HTERT RPE-1 (cell line): ENCODE measurements around the gene NCAPD3.

Experiments used
- in situ Hi-C: fragments of 300-500 bp; cut with MboI; formaldehyde crosslinking; loops from 4 replicates; pipeline ENCODE4 v1.14.3; 2020; ENCODE audit warnings: low sequenced_read_pairs

NCAPD3 gene

DNA sequence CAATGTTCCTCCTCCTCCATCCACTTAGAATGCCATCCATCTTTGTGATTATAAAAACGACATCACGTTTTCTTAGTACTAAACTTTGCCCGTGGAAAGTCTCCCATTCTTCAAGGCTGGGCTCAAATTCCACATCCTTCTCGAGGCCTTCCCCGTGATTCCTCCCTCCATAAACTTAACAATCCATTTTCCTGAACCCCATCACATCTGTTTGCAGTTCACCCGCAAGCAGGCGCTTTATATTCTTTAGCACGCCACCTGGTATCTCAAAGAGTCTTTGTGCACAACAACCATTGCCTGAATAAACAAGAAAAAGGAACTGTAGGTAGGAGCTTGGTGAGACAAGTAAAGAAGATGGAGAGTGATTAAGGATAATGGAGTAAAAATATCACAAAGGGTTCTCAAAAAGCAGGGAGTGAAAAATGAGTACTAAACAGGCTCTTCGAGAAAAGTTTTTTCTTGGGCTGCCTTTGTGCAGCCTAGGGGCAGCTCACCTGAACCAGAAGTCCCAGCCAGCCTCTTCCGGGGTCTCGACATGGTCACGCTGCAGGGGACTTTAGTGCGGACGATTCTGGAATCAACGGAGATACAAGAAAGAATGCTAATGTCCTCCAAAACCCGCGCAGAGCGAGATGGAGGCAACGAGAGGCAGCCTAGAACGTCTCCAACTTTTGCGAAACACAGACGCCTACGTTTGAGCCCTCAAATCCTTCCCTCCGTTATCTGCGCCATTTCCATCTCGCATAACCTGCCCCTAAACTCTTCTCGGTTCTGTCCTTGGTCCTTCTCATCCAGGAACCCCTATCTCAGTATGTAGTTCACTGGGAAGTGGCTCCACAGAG, 28.8 kb upstream of the NCAPD3 start:
- in situ Hi-C loops: no loop called here

DNA sequence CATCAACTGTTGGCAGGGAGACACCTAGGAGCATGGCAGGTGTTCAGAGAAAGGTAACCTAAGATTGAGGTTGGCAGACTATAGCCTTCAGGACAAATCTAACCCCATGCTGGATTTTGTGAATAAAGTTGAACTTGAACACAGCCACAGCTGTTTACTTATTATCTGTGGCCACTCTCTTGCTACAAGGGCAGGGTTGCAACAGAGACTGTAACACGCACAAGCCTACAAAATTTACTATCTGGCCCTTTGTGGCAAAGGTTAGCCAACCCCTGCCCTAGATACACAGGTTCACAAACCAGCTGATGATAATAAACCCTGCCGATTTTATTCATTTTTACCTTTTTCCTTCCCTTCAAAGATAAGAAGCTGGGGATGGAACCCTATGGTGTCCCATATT, 26.9 kb upstream of the NCAPD3 start:
- in situ Hi-C loops: no loop called here

GRCh38 chr11:134250246-134250645, 26.5 kb upstream of the NCAPD3 start:
- in situ Hi-C loops: no loop called here

GRCh38 chr11:134248910-134249480, 25.2 kb upstream of the NCAPD3 start:
- in situ Hi-C loops: no loop called here

GRCh38 chr11:134246678-134247077, 22.9 kb upstream of the NCAPD3 start:
- in situ Hi-C loops: no loop called here

- in situ Hi-C loops: no loop called here
These were observed 22.3 kb upstream of the NCAPD3 start for GRCh38 chr11:134246100-134246499.

GRCh38 chr11:134245434-134245833, 21.7 kb upstream of the NCAPD3 start:
- in situ Hi-C loops: no loop called here

- in situ Hi-C loops: no loop called here
These were observed 20.8 kb upstream of the NCAPD3 start for GRCh38 chr11:134244593-134244992.

DNA sequence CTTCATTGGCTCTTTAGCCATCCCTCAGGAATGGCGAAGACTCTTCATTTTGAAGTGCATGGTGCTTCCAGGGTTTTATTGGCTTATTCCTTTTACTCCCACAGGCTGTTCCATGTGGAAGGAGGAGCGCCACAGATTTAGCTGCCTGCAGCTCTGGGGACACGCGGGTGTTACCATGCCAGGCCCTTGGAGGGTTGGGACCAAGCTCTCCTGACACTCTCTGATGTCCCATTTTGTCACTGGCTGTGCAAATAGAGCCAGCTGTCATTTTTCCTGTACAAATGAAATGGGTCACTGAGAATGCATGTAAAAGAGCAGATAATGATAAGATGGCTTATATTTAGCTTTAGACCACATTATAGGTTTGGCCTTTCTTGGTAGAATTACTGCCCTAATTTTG, 20.1 kb upstream of the NCAPD3 start:
- in situ Hi-C loops: no loop called here

- in situ Hi-C loops: no loop called here
These were observed 18.6 kb upstream of the NCAPD3 start for GRCh38 chr11:134242376-134242775.

- in situ Hi-C loops: no loop called here
These were observed 16.8 kb upstream of the NCAPD3 start for GRCh38 chr11:134240592-134240991.

- in situ Hi-C loops: no loop called here
These were observed 15.2 kb upstream of the NCAPD3 start for GRCh38 chr11:134238956-134239355.

- in situ Hi-C loops: no loop called here
These were observed 13.8 kb upstream of the NCAPD3 start for GRCh38 chr11:134237557-134237922.

DNA sequence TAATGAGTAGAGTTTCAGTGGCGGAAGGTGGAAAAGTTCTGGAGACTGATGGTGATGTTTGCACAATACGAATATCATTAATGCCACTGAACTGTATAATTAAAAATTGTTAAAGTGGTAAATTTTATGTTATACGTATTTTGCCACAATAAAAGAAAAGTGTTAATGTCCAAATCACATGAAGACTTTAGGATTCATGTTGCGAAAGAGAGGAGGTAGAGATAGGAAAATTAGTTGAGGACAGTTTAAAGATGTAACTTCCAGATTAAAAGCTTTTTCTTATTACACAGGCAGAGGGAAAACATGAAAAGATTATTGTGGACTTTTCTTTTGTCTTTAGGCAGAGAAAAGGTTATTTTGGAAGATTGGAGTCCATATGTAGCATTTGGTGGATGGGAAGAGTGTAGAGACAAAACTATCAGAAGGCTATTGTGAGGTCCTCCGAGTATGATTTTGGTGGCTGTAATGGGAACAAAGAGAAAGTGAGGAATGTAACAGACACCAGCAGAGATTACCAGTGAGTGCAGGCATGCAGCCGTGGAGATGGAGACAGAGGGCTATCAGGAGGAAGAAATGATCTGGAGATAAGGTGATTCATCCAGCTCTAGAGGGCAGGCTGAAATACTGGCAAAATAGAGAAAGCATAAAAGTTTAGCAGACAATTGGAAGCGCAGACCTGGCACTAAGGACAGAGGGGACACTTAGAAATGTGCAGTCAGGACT, 13.2 kb upstream of the NCAPD3 start:
- in situ Hi-C loops: no loop called here

GRCh38 chr11:134235399-134235798, 11.6 kb upstream of the NCAPD3 start:
- in situ Hi-C loops: no loop called here

DNA sequence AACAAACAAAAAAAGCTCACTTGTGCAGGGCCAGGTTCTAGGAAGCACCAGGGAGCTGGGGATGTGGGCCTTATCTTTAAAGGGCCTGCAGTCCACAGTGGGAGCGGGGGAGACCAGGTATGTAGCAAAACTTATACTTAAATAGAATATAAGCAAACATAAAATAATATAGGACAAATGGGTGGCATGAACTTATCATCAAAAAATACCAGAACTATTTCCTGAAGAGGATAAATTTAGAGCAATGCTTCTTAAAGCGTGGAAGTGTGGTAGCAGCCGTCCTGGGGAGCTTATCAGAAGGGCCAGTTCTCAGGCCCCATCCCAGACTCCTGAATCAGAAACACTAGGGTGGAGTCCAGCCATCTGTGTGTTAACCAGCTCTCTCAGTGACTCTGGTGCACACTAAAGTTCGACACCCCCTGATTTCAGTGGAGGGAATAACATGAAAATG, 10.0 kb upstream of the NCAPD3 start:
- in situ Hi-C loops: no loop called here

DNA sequence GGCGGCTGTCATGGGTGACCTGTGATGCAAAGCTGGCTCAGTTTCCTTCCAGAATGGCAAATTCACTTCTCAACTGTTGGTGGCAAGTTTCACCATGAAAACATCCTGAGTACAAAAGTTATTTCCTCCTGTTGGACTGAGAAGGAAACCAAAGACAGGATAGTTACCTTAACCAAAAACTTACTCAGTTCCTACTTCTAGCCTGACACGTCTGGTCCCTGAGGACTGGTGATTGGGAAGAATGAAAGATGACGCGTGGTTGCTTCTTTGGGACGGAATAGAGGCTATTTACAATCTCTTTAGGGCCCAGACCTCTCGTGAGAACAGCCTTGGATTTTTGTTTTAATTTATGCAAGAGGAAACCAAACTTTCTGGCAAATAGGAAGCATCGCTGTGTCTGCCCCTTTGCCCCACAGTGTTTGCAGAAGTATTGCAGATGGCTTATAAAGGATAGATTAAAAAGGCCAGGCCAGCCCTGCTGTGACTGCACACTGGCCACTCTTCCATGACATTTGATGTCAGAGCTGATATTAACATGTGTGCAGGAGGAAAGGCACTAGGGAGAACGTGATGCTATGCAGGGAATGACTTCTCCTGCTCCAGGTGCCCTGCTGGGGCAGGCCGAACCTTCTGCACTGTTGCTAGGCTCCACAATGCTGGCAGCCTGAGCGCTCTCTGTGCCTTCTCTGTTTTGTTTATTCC, 8.3 kb upstream of the NCAPD3 start:
- in situ Hi-C loops: no loop called here

- in situ Hi-C loops: no loop called here
These were observed 6.6 kb upstream of the NCAPD3 start for GRCh38 chr11:134230339-134230738.

GRCh38 chr11:134229126-134229790, 5.5 kb upstream of the NCAPD3 start:
- in situ Hi-C loops: no loop called here

- in situ Hi-C loops: no loop called here
These were observed 4.9 kb upstream of the NCAPD3 start for GRCh38 chr11:134228625-134229024.

DNA sequence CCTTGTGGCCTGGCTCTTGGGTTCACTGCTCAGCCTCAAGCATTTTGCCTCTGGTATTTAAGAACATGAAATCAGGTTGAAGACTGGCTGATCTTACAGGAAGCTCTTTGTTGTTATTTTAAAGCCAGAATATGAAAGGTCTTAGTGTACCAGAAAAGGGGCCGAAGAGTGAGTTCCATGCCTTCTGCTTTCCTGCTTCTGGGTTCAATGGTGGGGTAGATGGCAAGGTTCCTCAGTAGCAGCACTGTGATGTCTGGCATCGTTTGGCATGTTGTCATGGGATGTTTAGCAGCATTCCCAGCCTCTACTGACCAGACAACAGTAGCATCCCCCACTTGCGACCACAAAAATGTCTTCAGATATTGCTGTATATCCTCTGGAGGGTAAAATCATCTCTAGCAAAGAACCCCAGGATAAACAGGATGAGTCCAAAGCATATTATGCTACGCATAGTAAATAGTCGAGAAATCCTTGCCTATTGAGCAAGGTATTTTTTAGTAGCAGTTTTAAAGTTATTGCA, 3.1 kb upstream of the NCAPD3 start:
- in situ Hi-C loops: no loop called here
